GM12875 (cell line): ENCODE data around the gene KRT5.

ENCODE experiments used
- H3K4me3 ChIP-seq: one replicate; pipeline ENCODE4 v1.5.1; 2011; ENCODE audit warnings: low read depth, low read length, control low read depth
- CTCF ChIP-seq: IDR thresholded peaks from 2 replicates; pipeline ENCODE4 v1.5.1; 2011; ENCODE audit warnings: low read depth, mild to moderate bottlenecking, control low read depth, inconsistent platforms, low read length, moderate library complexity, borderline replicate concordance; ENCODE audit not compliant: insufficient read depth

The KRT5 gene

GRCh38 chr12:52539083-52539820, 19.1 kb upstream of the KRT5 start:
- no peak overlapping the region for H3K4me3 ChIP-seq
- TF ChIP-seq CTCF, result no peak

GRCh38 chr12:52537101-52537500, 16.9 kb upstream of the KRT5 start:
- H3K4me3 ChIP-seq, result no peak overlapping the region
- no peak for TF ChIP-seq CTCF

GRCh38 chr12:52535574-52535973, 15.4 kb upstream of the KRT5 start:
- H3K4me3 ChIP-seq, result no peak overlapping the region
- TF ChIP-seq CTCF, result no peak

- no peak for TF ChIP-seq CTCF
- H3K4me3 ChIP-seq, result no peak overlapping the region
These were observed 14.3 kb upstream of the KRT5 start for GRCh38 chr12:52534482-52534881.

GRCh38 chr12:52533686-52534470, 13.7 kb upstream of the KRT5 start:
- no peak for TF ChIP-seq CTCF
- H3K4me3 ChIP-seq, result no peak overlapping the region

GRCh38 chr12:52532636-52533035, 12.4 kb upstream of the KRT5 start:
- no peak overlapping the region for H3K4me3 ChIP-seq
- TF ChIP-seq CTCF, result no peak
